G401.6 (cell line): ENCODE data around the gene SRXN1.
"Not testable (repeated sequence)": the region's sequence is repeated elsewhere in the genome, so short reads cannot be mapped to it uniquely, and the experiment has no call there.

Source experiments
- FAIRE-seq: peaks from 2 replicates; lab custom pipeline; 2012; peaks lifted over from hg19 to GRCh38; lab: Jason Lieb, UNC

The SRXN1 gene

DNA sequence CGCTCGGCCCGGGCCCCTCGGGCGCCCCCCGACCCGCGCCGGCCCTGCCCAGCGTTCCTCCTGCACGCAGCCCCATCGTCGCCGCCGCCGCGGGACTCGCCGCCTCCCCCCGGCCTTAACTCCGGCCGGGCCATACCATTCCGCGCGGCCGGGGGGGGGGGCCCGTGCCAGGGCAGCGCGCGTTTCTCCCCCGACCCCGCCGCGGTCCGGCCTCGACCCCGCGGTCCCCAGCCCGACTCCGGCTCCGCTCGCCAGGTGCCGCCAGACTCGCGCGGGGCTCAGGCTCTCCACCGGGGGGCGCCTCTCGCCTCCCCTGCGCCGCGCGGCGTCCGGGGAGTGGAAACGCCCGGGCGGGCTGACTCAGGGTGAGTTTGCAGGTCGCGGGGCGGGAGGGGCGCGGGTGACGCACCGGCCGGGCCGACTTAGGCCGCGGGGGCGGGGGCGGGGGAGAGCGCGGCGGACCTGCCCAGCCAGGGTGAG is at the start of gene SRXN1:
Gene SRXN1, minus strand, starts transcription at position 91 of the 480 bp plus-strand sequence. Its CDS starts 15 bp downstream, at position 76.
- no peak for FAIRE-seq

GRCh38 chr20:701401-702129 is 48.6 kb upstream of the SRXN1 start:
- no peak for FAIRE-seq

DNA sequence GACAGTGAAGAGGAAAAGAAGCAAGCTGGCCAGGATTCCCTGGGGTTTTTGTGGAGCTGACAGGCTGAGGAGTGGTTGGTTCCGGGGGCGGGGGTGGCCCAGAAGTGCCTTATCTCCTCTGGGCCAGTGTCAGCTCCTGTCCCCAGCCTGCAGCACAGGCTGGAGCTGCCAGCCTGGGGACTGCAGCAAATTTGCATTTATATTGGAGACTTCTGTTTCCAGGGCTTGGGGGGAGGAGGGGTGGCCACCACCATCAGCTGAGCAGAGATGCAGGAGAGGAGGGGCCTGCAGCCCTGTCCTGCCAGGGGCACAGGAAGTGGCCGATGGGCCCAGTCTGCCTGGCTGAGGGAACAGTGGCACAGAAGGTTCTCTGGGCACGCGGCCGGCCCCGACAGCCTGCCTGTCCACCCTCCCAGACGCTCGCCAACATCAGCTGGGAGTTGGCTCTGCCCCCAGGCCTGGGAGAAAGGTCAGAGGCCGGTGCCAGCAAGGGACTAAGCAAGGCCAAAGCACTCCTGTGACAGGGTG is 46.9 kb upstream of the SRXN1 start:
- FAIRE-seq, result no peak

- no peak for FAIRE-seq
Measured at GRCh38 chr20:699342-699741, 46.3 kb upstream of the SRXN1 start.

DNA sequence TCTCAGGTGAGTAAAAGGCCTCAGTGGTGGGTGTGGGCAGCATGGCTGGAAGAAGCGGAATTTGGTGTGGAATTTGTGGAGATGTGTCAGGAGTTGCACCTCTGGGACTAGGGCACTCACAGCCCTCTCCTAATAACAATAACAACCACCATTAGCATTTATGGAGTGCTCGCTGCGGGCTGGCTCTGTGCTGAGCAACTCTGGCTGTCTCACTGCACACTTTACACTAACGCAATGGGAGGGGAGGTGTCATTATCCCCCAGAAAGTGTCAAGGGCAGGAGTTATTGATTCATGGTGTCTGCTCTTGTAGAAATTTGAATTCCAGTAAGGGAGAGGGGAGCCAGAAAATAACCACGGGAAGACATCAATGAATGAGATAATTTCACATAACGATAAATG is 45.3 kb upstream of the SRXN1 start:
- FAIRE-seq, result no peak

DNA sequence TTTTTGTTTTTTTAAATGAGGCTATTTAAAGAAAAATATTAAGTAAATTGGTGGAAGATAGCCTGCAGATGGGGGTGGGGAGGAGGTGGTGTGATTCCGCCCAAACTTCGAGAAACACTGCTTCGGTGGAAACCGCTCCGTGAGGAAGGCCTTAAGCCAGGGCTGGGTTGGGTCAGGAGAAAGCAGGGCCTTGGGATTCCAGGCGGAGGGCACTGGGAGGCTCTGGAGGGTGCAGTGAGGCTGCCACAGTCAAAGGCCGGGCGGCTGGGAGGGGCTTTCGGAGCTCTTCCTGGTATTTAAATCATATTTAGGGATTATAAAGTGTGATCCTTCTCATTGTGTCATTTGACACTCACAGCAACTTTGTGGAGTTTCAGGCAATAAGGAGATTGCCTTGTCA is 44.8 kb upstream of the SRXN1 start:
- FAIRE-seq, result no peak

DNA sequence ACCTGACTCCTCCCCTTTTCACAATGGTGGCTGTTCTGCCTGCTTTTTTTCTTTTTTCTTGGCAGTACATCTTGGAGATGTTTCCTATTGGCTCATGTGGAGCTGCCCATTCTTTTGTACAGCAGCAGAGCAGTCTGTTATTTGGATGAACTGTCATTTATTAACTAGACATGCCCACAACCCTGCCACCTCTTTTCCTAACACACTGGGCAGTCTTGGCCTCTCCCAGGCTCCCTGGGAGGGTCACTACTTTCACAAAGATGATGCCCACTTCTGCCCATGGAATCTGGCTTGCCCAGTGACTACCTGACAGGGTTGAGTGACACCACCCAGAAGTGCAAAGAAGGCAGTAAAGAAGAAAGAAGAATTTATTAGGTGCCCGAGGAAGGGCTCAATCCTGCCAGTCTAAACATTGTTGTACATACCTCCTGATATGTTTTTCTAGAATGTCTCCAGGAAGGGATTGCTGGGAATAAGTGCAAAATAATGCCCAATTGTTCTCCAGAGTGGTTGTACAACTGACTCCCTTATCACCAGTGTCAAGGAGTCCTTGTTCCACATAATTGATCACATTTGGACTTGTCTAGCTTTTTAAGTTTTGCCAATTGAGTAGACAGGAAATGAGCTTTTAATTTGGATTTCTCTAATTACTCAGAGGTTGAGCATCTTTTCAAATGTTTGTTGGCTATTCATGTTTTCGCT is 42.3 kb upstream of the SRXN1 start:
- FAIRE-seq, result no peak

GRCh38 chr20:694496-694895 is 41.5 kb upstream of the SRXN1 start:
- FAIRE-seq, result no peak

DNA sequence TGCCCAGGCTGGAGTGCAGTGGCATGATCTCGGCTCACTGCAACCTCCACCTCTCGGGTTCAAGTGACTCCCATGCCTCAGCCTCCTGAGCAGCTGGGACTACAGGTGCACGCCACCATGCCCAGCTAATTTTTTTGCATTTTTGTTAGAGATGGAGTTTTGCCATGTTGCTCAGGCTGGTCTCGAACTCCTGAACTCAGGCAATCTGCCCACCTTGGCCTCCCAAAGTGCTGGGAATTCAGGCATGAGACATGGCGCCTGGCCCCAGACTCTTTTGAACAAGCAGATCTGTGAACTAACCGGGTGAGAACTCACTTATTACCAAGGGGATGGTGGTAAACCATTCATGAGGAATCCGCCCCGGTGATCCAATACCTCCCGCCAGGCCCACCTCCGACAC is 40.8 kb upstream of the SRXN1 start:
- FAIRE-seq, result not testable (repeated sequence)

DNA sequence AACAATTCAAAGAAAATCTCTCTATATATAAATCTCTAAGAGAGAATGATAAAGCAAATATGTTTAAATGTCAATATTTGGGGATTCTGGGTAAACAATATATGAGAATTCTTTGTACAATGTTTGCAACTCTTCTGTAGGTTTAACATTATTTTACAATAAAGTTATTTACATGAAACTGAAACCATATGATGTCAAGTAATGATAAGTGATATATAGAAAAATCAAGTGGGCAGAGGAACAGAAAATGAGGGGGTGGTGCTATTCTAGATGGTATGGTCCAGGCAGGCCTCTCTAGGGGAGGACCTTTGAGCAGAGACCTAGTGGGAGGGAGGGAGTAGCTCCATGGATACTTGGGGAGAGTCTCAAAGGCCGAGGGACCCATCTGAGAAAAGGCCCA is 39.0 kb upstream of the SRXN1 start:
- no peak for FAIRE-seq

- no peak for FAIRE-seq
Measured at GRCh38 chr20:689947-690346, 36.9 kb upstream of the SRXN1 start.

DNA sequence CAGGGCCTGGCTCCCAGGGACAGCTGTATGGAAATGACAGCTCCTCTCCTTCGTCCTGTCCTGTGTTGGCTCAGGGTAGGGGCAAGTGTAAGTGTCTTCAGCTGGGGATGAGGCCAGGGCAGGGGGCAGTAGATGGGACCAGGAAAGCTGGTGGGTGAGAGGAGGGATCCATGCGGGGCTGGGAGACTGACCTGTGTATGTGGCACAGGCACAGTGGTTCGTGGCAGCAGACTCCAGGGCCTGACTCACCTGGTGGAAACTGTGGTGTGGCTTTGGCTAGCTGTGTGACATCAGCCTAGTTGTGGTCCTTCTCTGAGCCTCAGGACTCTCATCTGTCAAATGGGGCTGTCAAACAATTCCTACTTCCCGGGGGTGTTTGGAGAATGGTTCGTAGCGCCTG is 36.3 kb upstream of the SRXN1 start:
- no peak for FAIRE-seq

DNA sequence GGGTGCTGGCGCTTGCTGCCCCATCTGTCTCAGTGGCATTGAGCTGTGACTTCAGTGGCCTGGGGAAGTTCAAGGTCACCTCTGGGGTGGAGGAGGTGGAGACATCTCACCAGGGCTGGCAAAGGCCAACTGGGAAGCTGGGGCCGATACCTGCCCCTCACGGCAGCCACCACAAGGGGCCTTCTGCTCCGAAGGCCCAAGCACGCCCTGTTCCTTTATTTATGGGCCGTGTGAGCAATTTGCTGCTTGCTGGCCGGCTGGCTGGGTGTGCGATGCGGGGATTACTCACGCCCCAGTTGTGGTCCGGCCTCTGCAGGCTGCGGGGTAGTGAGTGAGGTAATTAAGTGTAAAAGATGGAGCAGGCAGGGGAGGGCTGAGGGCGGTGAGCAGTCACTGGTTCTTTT is 35.8 kb upstream of the SRXN1 start:
- FAIRE-seq, result no peak

- no peak for FAIRE-seq
Measured at GRCh38 chr20:687468-688203, 34.6 kb upstream of the SRXN1 start.

DNA sequence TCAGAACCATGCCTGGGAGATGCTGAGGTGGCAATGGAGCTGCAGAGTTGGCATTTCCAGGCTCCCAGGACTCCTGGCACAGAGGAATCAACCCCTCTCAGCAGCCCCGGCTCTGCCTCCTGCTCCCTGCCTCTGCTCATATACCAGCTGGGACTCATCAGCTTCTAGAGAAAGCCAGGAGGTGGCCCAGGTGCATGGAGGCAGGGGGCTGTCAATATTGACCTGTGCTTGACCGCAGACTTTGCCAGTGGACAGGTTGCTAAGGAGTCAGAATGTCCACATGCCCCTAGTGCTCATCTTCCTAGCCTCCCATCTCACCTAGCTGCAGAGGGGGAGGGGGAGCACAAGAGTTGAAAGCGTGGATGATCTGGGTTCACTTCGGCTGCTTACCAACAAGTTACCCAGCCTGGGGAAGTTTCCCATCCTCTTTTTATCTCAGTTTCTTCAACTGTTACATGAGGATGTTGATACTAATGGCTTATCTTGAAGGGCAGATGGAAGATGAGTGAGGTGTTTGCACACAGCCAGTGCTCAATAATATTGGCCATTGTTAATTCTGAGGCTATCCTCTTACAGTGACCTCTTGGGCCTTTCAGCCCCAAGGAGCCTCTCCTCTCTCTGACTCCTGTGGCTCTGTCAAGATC is 31.8 kb upstream of the SRXN1 start:
- FAIRE-seq, result no peak

- no peak for FAIRE-seq
Measured at GRCh38 chr20:682123-682522, 29.1 kb upstream of the SRXN1 start.

GRCh38 chr20:680638-681187 is 27.7 kb upstream of the SRXN1 start:
- FAIRE-seq, result no peak

GRCh38 chr20:677957-678356 is 25.0 kb upstream of the SRXN1 start:
- FAIRE-seq, result no peak

DNA sequence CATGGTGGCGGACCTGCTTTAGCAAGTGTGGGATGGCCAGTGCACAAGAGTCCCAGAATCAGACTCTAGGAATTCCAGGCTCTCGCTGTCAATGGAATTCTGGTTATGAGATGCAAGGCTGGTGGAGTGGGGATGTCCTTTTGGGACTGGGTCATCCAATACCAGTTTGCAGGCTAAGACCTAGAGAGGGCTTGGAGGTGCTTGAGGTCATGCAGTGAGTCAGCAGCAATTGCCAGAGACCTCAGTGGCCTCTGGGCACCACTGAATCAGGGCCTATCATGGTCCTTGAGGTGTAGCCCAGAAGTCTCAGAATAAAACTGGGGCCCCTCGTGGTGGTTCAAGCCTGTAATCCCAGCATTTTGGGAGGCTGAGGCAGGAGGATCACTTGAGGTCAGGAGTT is 24.0 kb upstream of the SRXN1 start:
- no peak for FAIRE-seq

DNA sequence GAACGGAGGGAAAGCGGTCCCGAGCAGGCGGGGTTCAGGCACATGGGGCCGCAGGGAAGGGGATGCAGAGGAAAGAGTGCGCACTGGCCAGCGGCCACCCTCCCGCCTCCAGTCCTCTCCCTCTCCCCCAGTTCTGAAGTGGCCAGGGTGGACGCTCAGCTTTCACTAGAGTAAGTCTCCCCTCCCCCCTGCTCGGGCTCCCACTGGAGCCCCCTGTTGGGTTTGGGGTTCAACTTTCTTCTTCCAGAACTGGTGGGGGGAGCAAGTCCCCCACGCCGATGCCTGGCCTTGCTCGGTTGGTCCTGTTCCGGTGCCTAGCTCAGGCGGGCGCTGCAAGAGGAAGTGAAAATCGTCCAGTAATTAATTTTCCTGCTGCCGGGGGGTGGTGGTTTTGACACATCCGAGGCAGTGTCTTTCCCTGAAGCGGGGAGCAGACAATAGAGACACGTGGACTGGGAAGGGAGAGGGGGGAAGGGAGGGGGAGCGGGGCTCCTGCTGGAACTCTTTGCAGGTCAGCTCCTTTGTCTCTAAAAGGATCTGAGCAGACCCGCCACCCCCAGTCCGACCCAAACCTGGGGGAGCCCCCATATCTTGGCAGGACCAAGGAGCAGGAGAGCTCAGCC is 23.4 kb upstream of the SRXN1 start:
- FAIRE-seq, result no peak

- FAIRE-seq, result no peak
Measured at GRCh38 chr20:675453-676314, 22.7 kb upstream of the SRXN1 start, which contains the start of gene SCRT2. Gene SCRT2 (minus strand): TSS chr20:675802. CDS start chr20:675601, 201 bp downstream.
